NCI-H128 (cell line): ENCODE results near the gene SOAT1.

Experiments
- DNase-seq: peaks from one replicate; lab custom pipeline; 2025; ENCODE audit not compliant: unreplicated experiment; lab: John Stamatoyannopoulos, UW

Gene SOAT1

GRCh38 chr1:179303200-179303785 lies 9.7 kb downstream of the SOAT1 start:
- DNase-seq = no peak

GRCh38 chr1:179305450-179305849 lies 11.9 kb downstream of the SOAT1 start:
- no peak for DNase-seq

- DNase-seq = no peak
Observed at GRCh38 chr1:179310291-179310690, 16.7 kb downstream of the SOAT1 start.

- DNase-seq = no peak
Observed at GRCh38 chr1:179310721-179311120, 17.1 kb downstream of the SOAT1 start.

GRCh38 chr1:179311149-179311700 lies 17.6 kb downstream of the SOAT1 start:
- no peak for DNase-seq

- no peak for DNase-seq
Observed at GRCh38 chr1:179313004-179313403, 19.4 kb downstream of the SOAT1 start.

- no peak for DNase-seq
Observed at GRCh38 chr1:179314928-179315327, 21.3 kb downstream of the SOAT1 start.

- no peak for DNase-seq
Observed at GRCh38 chr1:179318491-179318890, 24.9 kb downstream of the SOAT1 start.

- DNase-seq = no peak
Observed at GRCh38 chr1:179321533-179322216, 28.1 kb downstream of the SOAT1 start.

GRCh38 chr1:179322557-179322956 lies 29.0 kb downstream of the SOAT1 start:
- DNase-seq = no peak

GRCh38 chr1:179323436-179323835 lies 29.8 kb downstream of the SOAT1 start:
- no peak for DNase-seq

GRCh38 chr1:179325836-179326235 lies 32.2 kb downstream of the SOAT1 start:
- DNase-seq = no peak

GRCh38 chr1:179326746-179327145 lies 33.1 kb downstream of the SOAT1 start:
- no peak for DNase-seq

GRCh38 chr1:179327196-179327595 lies 33.6 kb downstream of the SOAT1 start:
- DNase-seq = no peak

- no peak for DNase-seq
Observed at GRCh38 chr1:179327679-179328078, 34.1 kb downstream of the SOAT1 start.

- no peak for DNase-seq
Observed at GRCh38 chr1:179329862-179330261, 36.3 kb downstream of the SOAT1 start.

GRCh38 chr1:179334440-179334839 lies 40.8 kb downstream of the SOAT1 start:
- no peak for DNase-seq

- no peak for DNase-seq
Observed at GRCh38 chr1:179337288-179337687, 43.7 kb downstream of the SOAT1 start.

- DNase-seq = no peak
Observed at GRCh38 chr1:179337942-179338560, 44.5 kb downstream of the SOAT1 start.

GRCh38 chr1:179340918-179341317 lies 47.3 kb downstream of the SOAT1 start:
- DNase-seq = no peak

GRCh38 chr1:179341943-179342547 lies 48.4 kb downstream of the SOAT1 start:
- DNase-seq = no peak
